ENCODE data around the gene RMRP.
A peak's percentile ranks its signal among the peaks of the same experiment; 100 is the strongest.

RMRP gene

DNA sequence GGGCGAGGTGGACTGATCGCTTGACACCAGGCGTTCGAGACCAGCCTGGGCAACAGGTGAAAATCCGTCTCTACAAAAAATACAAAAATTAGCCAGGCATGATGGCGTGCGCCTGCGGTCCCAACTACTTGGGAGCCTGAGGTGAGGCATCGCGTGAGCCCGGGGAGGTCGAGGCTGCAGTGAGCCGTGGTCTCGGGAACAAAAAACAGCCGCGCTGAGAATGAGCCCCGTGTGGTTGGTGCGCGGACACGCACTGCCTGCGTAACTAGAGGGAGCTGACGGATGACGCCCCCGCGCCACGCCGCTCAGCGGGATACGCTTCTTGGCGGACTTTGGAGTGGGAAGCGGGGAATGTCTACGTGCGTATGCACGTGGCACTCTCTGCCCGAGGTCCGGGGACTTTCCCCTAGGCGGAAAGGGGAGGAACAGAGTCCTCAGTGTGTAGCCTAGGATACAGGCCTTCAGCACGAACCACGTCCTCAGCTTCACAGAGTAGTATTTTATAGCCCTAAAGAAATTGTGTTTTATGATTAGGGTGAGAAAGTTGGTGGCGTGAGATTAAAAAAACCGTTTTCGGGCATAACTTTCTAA is at the start of gene RMRP:
Gene RMRP, minus strand, starts transcription at position 474 of the 591 bp plus-strand sequence.
- TF ChIP-seq POLR2A (IDR thresholded peaks at IDR 0.05; ENCODE audit: extremely low read depth, insufficient read length): no peak
- peak; percentile 16 for TF ChIP-seq CTCF (IDR thresholded peaks at IDR 0.05; ENCODE audit: low read depth, low read length)
- peak; percentile 99 for TF ChIP-seq MAX (IDR thresholded peaks at IDR 0.05; ENCODE audit: low read depth, low read length)
- peak; percentile 98 for TF ChIP-seq MYC (IDR thresholded peaks at IDR 0.05; ENCODE audit: low read depth, low read length)
- peak within 1 kb of the TSS; percentile 65 for H3K4me3 ChIP-seq (ENCODE audit: low read depth, low read length)
- DNase-seq (ENCODE audit: low read depth): peak; percentile 100

DNA sequence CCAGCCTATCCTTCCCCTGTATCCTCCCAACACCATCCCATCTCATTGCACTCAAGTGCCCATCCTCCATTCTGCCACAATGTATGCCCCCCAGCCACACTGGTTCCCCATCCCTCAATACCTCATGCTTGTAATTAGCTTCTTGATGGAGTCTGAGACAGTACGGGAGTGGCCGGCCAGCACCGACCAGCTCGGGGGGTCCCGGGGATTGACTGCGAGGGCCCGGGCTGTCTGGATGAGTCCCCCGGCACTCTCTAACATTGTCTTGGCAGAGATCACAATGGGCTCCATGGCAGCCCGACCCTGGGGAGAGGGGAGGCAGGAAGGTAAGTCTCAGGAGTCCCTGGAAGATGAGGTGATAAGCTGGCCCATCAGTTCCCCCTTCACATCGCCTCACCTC is 49.1 kb upstream of the RMRP start:
- H3K4me3 ChIP-seq (ENCODE audit: low read depth, low read length): no peak overlapping the region
- DNase-seq (ENCODE audit: low read depth): no peak
- TF ChIP-seq POLR2A (IDR thresholded peaks at IDR 0.05; ENCODE audit: extremely low read depth, insufficient read length): no peak
- no peak for TF ChIP-seq MAX (IDR thresholded peaks at IDR 0.05; ENCODE audit: low read depth, low read length)
- no peak for TF ChIP-seq MYC (IDR thresholded peaks at IDR 0.05; ENCODE audit: low read depth, low read length)
- no peak for TF ChIP-seq CTCF (IDR thresholded peaks at IDR 0.05; ENCODE audit: low read depth, low read length)

GRCh38 chr9:35705836-35706430 is 48.1 kb upstream of the RMRP start:
- no peak overlapping the region for H3K4me3 ChIP-seq (ENCODE audit: low read depth, low read length)
- DNase-seq (ENCODE audit: low read depth): no peak
- no peak for TF ChIP-seq CTCF (IDR thresholded peaks at IDR 0.05; ENCODE audit: low read depth, low read length)
- no peak for TF ChIP-seq MAX (IDR thresholded peaks at IDR 0.05; ENCODE audit: low read depth, low read length)
- no peak for TF ChIP-seq POLR2A (IDR thresholded peaks at IDR 0.05; ENCODE audit: extremely low read depth, insufficient read length)
- TF ChIP-seq MYC (IDR thresholded peaks at IDR 0.05; ENCODE audit: low read depth, low read length): no peak

DNA sequence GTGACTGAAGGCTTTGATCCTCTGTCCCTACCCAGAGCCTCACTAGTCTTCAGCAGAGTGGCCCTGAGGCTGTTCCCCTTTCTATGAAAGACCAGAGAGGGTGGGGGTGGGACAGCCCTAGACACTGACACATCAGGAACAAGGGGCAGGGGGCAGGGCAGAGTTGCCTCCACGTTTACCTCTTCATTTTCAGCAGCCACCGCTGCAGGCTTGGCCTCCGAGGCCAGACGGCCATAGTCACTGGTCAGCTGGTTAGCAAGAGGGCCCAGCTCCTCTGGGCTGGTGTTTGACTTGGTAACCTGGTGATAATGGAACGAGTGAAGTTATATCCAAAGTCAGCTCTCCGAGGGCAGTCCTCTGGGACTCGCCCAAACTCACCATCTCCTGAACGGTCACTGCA is 47.6 kb upstream of the RMRP start:
- TF ChIP-seq POLR2A (IDR thresholded peaks at IDR 0.05; ENCODE audit: extremely low read depth, insufficient read length): no peak
- no peak for TF ChIP-seq CTCF (IDR thresholded peaks at IDR 0.05; ENCODE audit: low read depth, low read length)
- no peak for TF ChIP-seq MYC (IDR thresholded peaks at IDR 0.05; ENCODE audit: low read depth, low read length)
- TF ChIP-seq MAX (IDR thresholded peaks at IDR 0.05; ENCODE audit: low read depth, low read length): no peak

DNA sequence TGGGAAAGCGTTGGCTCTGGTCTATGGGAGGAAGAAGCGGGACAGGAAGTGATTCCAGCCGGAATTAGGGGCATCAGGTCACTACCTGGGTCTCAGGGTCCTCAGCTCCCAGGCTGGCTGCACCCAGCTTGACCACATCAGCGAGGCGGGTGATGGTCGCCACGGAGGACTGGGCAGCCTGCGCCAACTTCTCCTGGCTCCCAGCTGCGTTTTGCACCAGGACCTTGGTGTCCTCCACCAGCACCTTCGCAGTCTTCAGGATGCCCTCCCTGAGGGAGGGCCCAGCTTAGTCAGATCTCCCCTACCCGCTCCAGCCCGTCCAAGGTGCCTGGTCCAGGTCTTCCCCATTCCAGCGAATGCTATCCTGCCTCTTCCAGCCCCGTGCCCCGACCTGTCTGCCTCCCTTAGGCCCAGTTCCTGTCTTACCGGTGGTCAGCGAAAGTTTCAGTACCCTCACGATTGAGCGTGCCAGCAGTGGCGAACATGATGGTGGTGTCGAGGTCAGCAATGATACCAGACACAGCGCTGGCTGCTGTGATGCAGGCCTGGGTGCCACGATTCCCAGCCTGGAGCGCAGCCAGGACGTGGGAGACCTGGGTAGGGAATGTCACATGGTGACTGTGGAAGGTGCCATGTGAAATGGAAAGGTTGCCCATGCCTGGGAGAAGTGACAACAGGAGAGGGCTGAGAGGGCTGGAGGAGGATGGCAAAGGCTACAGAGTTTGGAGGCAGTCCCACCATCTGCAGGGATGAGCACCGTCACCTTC is 46.3 kb upstream of the RMRP start:
- TF ChIP-seq POLR2A (IDR thresholded peaks at IDR 0.05; ENCODE audit: extremely low read depth, insufficient read length) (no peak), MYC (IDR thresholded peaks at IDR 0.05; ENCODE audit: low read depth, low read length) (no peak), CTCF (IDR thresholded peaks at IDR 0.05; ENCODE audit: low read depth, low read length) (no peak), MAX (IDR thresholded peaks at IDR 0.05; ENCODE audit: low read depth, low read length) (no peak)
- DNase-seq (ENCODE audit: low read depth): no peak
- H3K4me3 ChIP-seq (ENCODE audit: low read depth, low read length): no peak overlapping the region

More for the DNA sequence above, 47.6 kb upstream of the RMRP start:
- DNase-seq (ENCODE audit: low read depth): no peak
- no peak overlapping the region for H3K4me3 ChIP-seq (ENCODE audit: low read depth, low read length)
